K562 (cell line): ENCODE data around the gene AK5. TPM values are rescaled to one million over a fixed set of nuclear protein-coding genes. Genes with fewer than 3 reads are reported as not detected.
A peak's percentile ranks its signal among the peaks of the same experiment; 100 is the strongest.

Experiments
- ATAC-seq: fragments of 200-7000 bp; cut with Tn5 transposase; 3 replicates; pipeline ENCODE4 v1.9.1; 2020; ENCODE audit warnings: moderate library complexity
- Bru-seq: library from RNA; stranded (reverse); fragments of 400-500 nt; gene quantifications from one replicate; lab custom pipeline; 2021; lab: Mats Ljungman, UMichigan
- BruChase-seq, 2 experiments: library from RNA; stranded (reverse); fragments of 400-500 nt; gene quantifications; one replicate each; lab custom pipeline; 2021; lab: Mats Ljungman, UMichigan
- BruUV-seq: library from RNA; stranded (reverse); fragments of 400-500 nt; replicated peaks from 2 replicates; lab custom pipeline; 2021; lab: Mats Ljungman, UMichigan
- CTCF ChIA-PET: fragments of 300-600 bp; formaldehyde crosslinking; extraction: SDS; loops from one replicate; lab custom pipeline; 2021; ENCODE audit warnings: low intra/inter-chr PET ratio; lab: Yijun Ruan, JAX
- POLR2A ChIA-PET: fragments of 300-600, 350-650 bp; sonication (Branson Sonifier 250); formaldehyde crosslinking; extraction: SDS; loops from one replicate; lab custom pipeline; 2021; ENCODE audit warnings: antibody characterized with exemption, inconsistent platforms; lab: Yijun Ruan, JAX
- DNase-seq, 4 experiments: peaks; one replicate each; pipeline versions ENCODE4 v3.0.0 to v3.0.0-alpha.2; 2011 to 2018; ENCODE audit warnings: low spot score in 3 of 4, mixed read lengths in 3 of 4; ENCODE audit errors: extremely low read depth in 1 of 4
- FAIRE-seq: peaks from 2 replicates; lab custom pipeline; 2011; peaks lifted over from hg19 to GRCh38; lab: Jason Lieb, UNC
- H2AFZ ChIP-seq: 2 replicates; pipeline ENCODE4 v1.6.0; 2011; ENCODE audit warnings: low read depth, low read length, control low read depth, inconsistent platforms
- H3K27ac ChIP-seq: fragments of 200-600 bp; 3 replicates; pipeline ENCODE4 v1.8.0; 2011; ENCODE audit warnings: low read depth, mild to moderate bottlenecking, control low read depth, inconsistent platforms, low read length, moderate library complexity, mixed read lengths; ENCODE audit errors: extremely low read depth
- H3K27me3 ChIP-seq, 2 experiments: fragments of 300-600 bp in 1 of 2; 2 replicates in 1 of 2; 3 replicates in 1 of 2; pipeline versions ENCODE4 v1.6.0 to v1.8.0; 2011; ENCODE audit warnings: inconsistent platforms in 2 of 2, low read length in 2 of 2, mild to moderate bottlenecking in 1 of 2, mixed read lengths in 1 of 2, moderate library complexity in 1 of 2; ENCODE audit not compliant: control insufficient read depth in 2 of 2, insufficient read depth in 2 of 2
- H3K36me3 ChIP-seq: fragments of 300-600 bp; 3 replicates; pipeline ENCODE4 v1.8.0; 2011; ENCODE audit warnings: mild to moderate bottlenecking, low read length, inconsistent platforms; ENCODE audit not compliant: control insufficient read depth, insufficient read depth
- H3K4me1 ChIP-seq, 2 experiments: fragments of 200-600 bp in 1 of 2; replicated peaks in 1 of 2; 2 replicates in 1 of 2; 3 replicates in 1 of 2; pipeline versions ENCODE4 v1.5.1 to v1.8.0; 2011; ENCODE audit warnings: inconsistent platforms in 2 of 2, low read length in 2 of 2, mild to moderate bottlenecking in 1 of 2, mixed read lengths in 1 of 2, moderate library complexity in 1 of 2; ENCODE audit not compliant: control insufficient read depth in 2 of 2, insufficient read depth in 2 of 2
- H3K4me2 ChIP-seq: 2 replicates; pipeline ENCODE4 v1.6.1; 2011; ENCODE audit warnings: low read length, control low read depth, inconsistent platforms, mixed read lengths; ENCODE audit not compliant: insufficient read depth
- H3K4me3 ChIP-seq: fragments of 200-600 bp; sonication (generic), shearing (Covaris generic); 2 replicates; pipeline ENCODE4 v1.5.1; 2016; ENCODE audit warnings: control low read depth, inconsistent platforms
- H3K79me2 ChIP-seq: fragments of 200-600 bp; 3 replicates; pipeline ENCODE4 v1.8.0; 2011; ENCODE audit warnings: low read length, inconsistent platforms; ENCODE audit not compliant: control insufficient read depth, insufficient read depth
- H3K9ac ChIP-seq, 2 experiments: 2 replicates each; pipeline versions ENCODE4 v1.6.0 to v1.6.1; 2011; ENCODE audit warnings: low read depth in 2 of 2, low read length in 2 of 2, control low read depth in 1 of 2, inconsistent platforms in 1 of 2, mild to moderate bottlenecking in 1 of 2, mixed read lengths in 1 of 2; ENCODE audit not compliant: insufficient read depth in 1 of 2
- H3K9me1 ChIP-seq: one replicate; pipeline ENCODE4 v1.6.0; 2011; ENCODE audit warnings: inconsistent platforms, mild to moderate bottlenecking, low read length, moderate library complexity; ENCODE audit not compliant: control insufficient read depth, insufficient read depth
- H3K9me3 ChIP-seq: replicated peaks from 2 replicates; pipeline ENCODE4 v1.5.1; 2011; ENCODE audit warnings: low read depth, low read length, inconsistent platforms; ENCODE audit not compliant: control insufficient read depth, insufficient read depth
- H4K20me1 ChIP-seq: replicated peaks from 2 replicates; pipeline ENCODE4 v1.6.1; 2011; ENCODE audit warnings: low read length, inconsistent platforms, mixed read lengths; ENCODE audit not compliant: control insufficient read depth, insufficient read depth
- CSDE1 ChIP-seq, 2 experiments: fragments of 450-650 bp; IDR thresholded peaks; 2 replicates each; pipeline ENCODE4 v1.6.1; 2016; ENCODE audit warnings: mild to moderate bottlenecking in 1 of 2
- DACH1 ChIP-seq: fragments of 450-650 bp; IDR thresholded peaks from 2 replicates; pipeline ENCODE4 v1.6.1; 2018; ENCODE audit not compliant: partially characterized antibody
- FIP1L1 ChIP-seq: fragments of 200-400 bp; formaldehyde crosslinking; IDR thresholded peaks from 2 replicates; pipeline ENCODE4 v1.6.1; 2018; ENCODE audit warnings: mild to moderate bottlenecking, low read depth, low read length; ENCODE audit not compliant: poor library complexity, severe bottlenecking
- MED1 ChIP-seq: sonication (generic); formaldehyde crosslinking; IDR thresholded peaks from 2 replicates; pipeline ENCODE4 v1.8.1; 2023; ENCODE audit warnings: missing genetic modification reagents, borderline replicate concordance
- NFE2 ChIP-seq: IDR thresholded peaks from 2 replicates; pipeline ENCODE4 v1.6.1; 2014; ENCODE audit warnings: antibody characterized with exemption, low read depth
- RBBP5 ChIP-seq: fragments of 200-600 bp; sonication (generic); IDR thresholded peaks from 2 replicates; pipeline ENCODE4 v1.6.1; 2012; ENCODE audit warnings: borderline replicate concordance, mild to moderate bottlenecking, low read length, control low read depth, inconsistent platforms; ENCODE audit not compliant: insufficient read depth, poor library complexity, severe bottlenecking
- ZNF431 ChIP-seq: sonication (generic); formaldehyde crosslinking; IDR thresholded peaks from 2 replicates; pipeline ENCODE4 v1.8.0; 2022; ENCODE audit warnings: mild to moderate bottlenecking, missing genetic modification reagents
- ZNF586 ChIP-seq: fragments of 450-650 bp; formaldehyde crosslinking; conservative IDR thresholded peaks from 2 replicates; pipeline ENCODE4 v1.4.0; 2020; ENCODE audit warnings: mild to moderate bottlenecking, moderate library complexity
- WGBS: fragments of 100-300 bp; shearing (Covaris generic); methylation state at CpG from one replicate; pipeline ENCODE4 v1.1.6; 2016; ENCODE audit warnings: low coverage, mixed read lengths; ENCODE audit not compliant: insufficient coverage; ENCODE audit errors: missing lambda C conversion rate; 5-methylcytosine and 5-hydroxymethylcytosine counted together
- in situ Hi-C: fragments of 300-500 bp; cut with MboI; formaldehyde crosslinking; loops from 4 replicates; pipeline ENCODE4 v1.15.0; 2018; ENCODE audit warnings: inconsistent platforms, mixed read lengths
- intact Hi-C: fragments of 100-400 bp; cut with micrococcal nuclease; formaldehyde crosslinking; loops from 2 replicates; pipeline ENCODE4 v1.14.2; 2022
- long read RNA-seq, 3 experiments: library from polyadenylated mRNA in 2 of 3; library from RNA in 1 of 3; unstranded in 2 of 3; stranded (forward) in 1 of 3; transcript quantifications; one replicate each; pipeline ENCODE4 v2.0.0, GENCODE V29; 2019 to 2022
- polyA minus RNA-seq, 3 experiments: library from RNA; depleted of rRNA, polyadenylated mRNA; stranded (reverse); fragments of >200 nt; gene quantifications; 2 replicates each; pipeline ENCODE4 v1.2.3, GENCODE V29; 2011
- polyA plus RNA-seq, 8 experiments: library from polyadenylated mRNA; depleted of rRNA in 4 of 8; stranded (reverse) in 5 of 8; unstranded in 3 of 8; fragments of >200 nt; fragmentation: Nextera tagmentation in 2 of 8; fragmentation: Illumina TruSeq in 1 of 8; extraction: Ambion mirVana in 2 of 8; extraction: Trizol in 1 of 8; gene quantifications; 2 replicates each; pipeline versions ENCODE4 v1.2.1 to v1.2.3, GENCODE V29; 2011 to 2014; ENCODE audit warnings: inconsistent platforms in 1 of 8, missing spikeins in 1 of 8
- total RNA-seq, 7 experiments: library from RNA; depleted of rRNA in 6 of 7; stranded (reverse); fragments of >200 nt in 6 of 7; fragmentation: Illumina TruSeq in 2 of 7; extraction: Trizol in 2 of 7; gene quantifications; 2 replicates each; pipeline versions ENCODE4 v1.2.1 to v1.2.3, GENCODE V29; 2011 to 2021; ENCODE audit warnings: low replicate concordance in 1 of 7

Gene AK5, protein sequence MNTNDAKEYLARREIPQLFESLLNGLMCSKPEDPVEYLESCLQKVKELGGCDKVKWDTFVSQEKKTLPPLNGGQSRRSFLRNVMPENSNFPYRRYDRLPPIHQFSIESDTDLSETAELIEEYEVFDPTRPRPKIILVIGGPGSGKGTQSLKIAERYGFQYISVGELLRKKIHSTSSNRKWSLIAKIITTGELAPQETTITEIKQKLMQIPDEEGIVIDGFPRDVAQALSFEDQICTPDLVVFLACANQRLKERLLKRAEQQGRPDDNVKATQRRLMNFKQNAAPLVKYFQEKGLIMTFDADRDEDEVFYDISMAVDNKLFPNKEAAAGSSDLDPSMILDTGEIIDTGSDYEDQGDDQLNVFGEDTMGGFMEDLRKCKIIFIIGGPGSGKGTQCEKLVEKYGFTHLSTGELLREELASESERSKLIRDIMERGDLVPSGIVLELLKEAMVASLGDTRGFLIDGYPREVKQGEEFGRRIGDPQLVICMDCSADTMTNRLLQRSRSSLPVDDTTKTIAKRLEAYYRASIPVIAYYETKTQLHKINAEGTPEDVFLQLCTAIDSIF
- total RNA-seq (2011; cell fraction: chromatin; rRNA removed; ENCODE audit: low replicate concordance): not detected in 2 replicates
- not detected in 2 replicates for total RNA-seq (2011; cell fraction: nucleolus; rRNA removed)
- total RNA-seq (2011; cell fraction: nucleoplasm; rRNA removed): not detected in 2 replicates
- not detected in 2 replicates for total RNA-seq (2014; rRNA removed)
- total RNA-seq (2014; rRNA removed; fragmentation: Illumina TruSeq; extraction: Trizol): not detected in 2 replicates
- total RNA-seq (2015; rRNA removed; fragmentation: Illumina TruSeq; extraction: Trizol): not detected in 2 replicates
- not detected in 2 replicates for total RNA-seq (2021)
- not detected in 2 replicates for polyA plus RNA-seq (2011; rRNA removed)
- polyA plus RNA-seq (2011; cell fraction: cytosol; rRNA removed): not detected in 2 replicates
- not detected in 2 replicates for polyA plus RNA-seq (2011; cell fraction: nucleus; rRNA removed)
- polyA plus RNA-seq (2012): 0.55 TPM in 1 of 2 replicates, not detected in the other
- not detected in 2 replicates for polyA plus RNA-seq (2014; fragmentation: Illumina TruSeq; extraction: Trizol)
- polyA plus RNA-seq (2014; fragmentation: Nextera tagmentation; extraction: Ambion mirVana): under 1 TPM in 1 of 2 experiments, not detected in 1; 0.06 TPM
- polyA plus RNA-seq (2014; rRNA removed): not detected in 2 replicates
- polyA minus RNA-seq (2011; rRNA and poly(A)+ RNA removed): not detected in 2 replicates
- not detected in 2 replicates for polyA minus RNA-seq (2011; cell fraction: cytosol; rRNA and poly(A)+ RNA removed)
- not detected in 2 replicates for polyA minus RNA-seq (2011; cell fraction: nucleus; rRNA and poly(A)+ RNA removed)
- Bru-seq, nascent RNA: percentile 11 among the genes with signal in this experiment
- BruChase-seq, experiment 1, labeled RNA remaining after a 2-hour chase: percentile 7 among the genes with signal in this experiment
- percentile 8 among the genes with signal in this experiment for BruChase-seq, experiment 2, labeled RNA remaining after a 6-hour chase
- long read RNA-seq, experiment 1: 0 reads
- long read RNA-seq, experiment 2: 0 reads
- long read RNA-seq, experiment 3: 0 reads

DNA sequence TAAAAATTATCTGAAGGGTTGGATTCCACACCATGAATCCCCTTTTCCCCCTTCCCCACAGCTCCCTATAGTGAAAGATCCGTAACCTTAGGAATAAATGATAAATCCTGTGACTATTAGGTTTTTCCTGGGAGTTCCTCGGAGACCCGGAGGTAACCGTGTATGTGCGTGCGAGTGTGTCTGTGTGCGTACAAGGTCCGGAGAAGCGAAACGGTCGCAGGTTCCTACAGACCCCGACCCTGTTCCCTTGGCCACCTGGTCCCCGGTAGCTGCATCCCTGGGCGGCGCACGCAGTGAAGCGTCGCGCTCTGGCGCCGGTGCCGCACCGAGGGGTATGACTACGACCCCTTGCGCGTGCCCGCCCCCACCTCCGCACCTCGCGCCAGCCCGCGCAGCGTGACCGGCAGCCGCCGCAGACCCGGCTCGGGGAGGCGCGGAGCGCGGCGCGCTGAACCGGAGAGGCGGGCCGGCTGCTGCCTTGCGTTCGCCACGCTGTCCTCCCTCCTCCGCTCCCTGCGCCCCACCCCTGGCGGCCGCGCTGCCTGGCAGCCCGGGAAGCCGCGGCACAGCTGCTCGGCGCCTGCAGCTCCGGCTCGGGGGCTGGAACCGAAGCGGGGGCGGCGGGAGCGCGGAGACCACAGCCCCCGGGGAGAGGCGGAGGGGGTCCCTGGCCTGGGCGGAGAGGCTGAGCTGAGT lies at the start of gene AK5:
AK5 (plus strand) TSS at position 529 of the 696 bp plus-strand sequence. CDS start 295 bp downstream, outside the sequence.
- Histone ChIP-seq H2AFZ (no peak within 1 kb of the TSS), H3K79me2 (no peaks in the 10 kb centered on the region), H3K36me3 (no peaks in the 10 kb centered on the region), H4K20me1 (no peaks in the 10 kb centered on the region), H3K9me3 (no peaks in the 10 kb centered on the region), H3K27me3 (peaks cover 6 to 22% of the 10 kb centered on the region in 2 experiments), H3K9me1 (no peaks in the 10 kb centered on the region), H3K9ac (no peak within 1 kb of the TSS; a peak in 1 of 4 replicates), H3K27ac (no peak within 1 kb of the TSS), H3K4me3 (no peak within 1 kb of the TSS), H3K4me2 (no peak within 1 kb of the TSS), H3K4me1 (peaks cover 0 to 13% of the 10 kb centered on the region in 2 experiments; a peak in 1 of 5 replicates)
- TF ChIP-seq ZNF431: no peak
- TF ChIP-seq DACH1: no peak
- TF ChIP-seq FIP1L1: no peak
- no peak for TF ChIP-seq ZNF586 (CRISPR knock-in tag)
- TF ChIP-seq NFE2: no peak
- TF ChIP-seq MED1 (CRISPR knock-in tag): no peak
- no peak for TF ChIP-seq CSDE1 (IDR thresholded peaks at IDR 0.05)
- TF ChIP-seq RBBP5: no peak
- ChIA-PET POLR2A (interaction anchor here (0.9 kb wide), 1 partner anchor 12 kb away, joined by 3 read pairs; no protein-coding TSS in a partner anchor), CTCF (no interaction called here)
- WGBS: 45% methylated on average over 31 of the region's 71 CpGs
- no peak for FAIRE-seq
- in situ Hi-C loops (no loop called here), intact Hi-C loops (no loop called here)
- no TSS peak for BruUV-seq
- ATAC-seq: no peak
- no peak for DNase-seq
